Measurements from ENCODE around the gene WDR31. TPM values are rescaled to one million over a fixed set of nuclear protein-coding genes. Genes with fewer than 3 reads are reported as not detected.

Gene WDR31
- total RNA-seq, 1 experiment from 2014 or later: 1.9 TPM

GRCh38 chr9:113266174-113266573 lies 73.9 kb downstream of the WDR31 start:
- in situ Hi-C loops (cut with HindIII; ENCODE audit: low sequenced_read_pairs): no loop called here
- DNase-seq (ENCODE audit: low spot score): no peak

Other genes starting within 250 kb of the WDR31 start
- gene SLC31A2, start 189.3 kb downstream of the WDR31 start, total RNA-seq (2014; rRNA removed; shearing (Covaris generic)): 4.4 and 7.0 TPM in 2 replicates
- 6.6 and 7.7 TPM in 2 replicates for gene FKBP15, start 119.0 kb downstream of the WDR31 start, total RNA-seq (2014; rRNA removed; shearing (Covaris generic))
- gene SLC31A1, start 118.7 kb downstream of the WDR31 start, total RNA-seq (2014; rRNA removed; shearing (Covaris generic)): 18.0 and 24.5 TPM in 2 replicates
- gene CDC26, start 64.7 kb downstream of the WDR31 start, total RNA-seq (2014; rRNA removed; shearing (Covaris generic)): 46.5 and 53.3 TPM in 2 replicates
- 51.8 and 52.9 TPM in 2 replicates for gene PRPF4, start 64.6 kb downstream of the WDR31 start, total RNA-seq (2014; rRNA removed; shearing (Covaris generic))
- gene RNF183, start 36.9 kb downstream of the WDR31 start, total RNA-seq (2014; rRNA removed; shearing (Covaris generic)): not detected in 2 replicates
- 0.64 TPM in 1 of 2 replicates, not detected in the other for gene BSPRY, start 9.3 kb upstream of the WDR31 start, total RNA-seq (2014; rRNA removed; shearing (Covaris generic))
- gene HDHD3, start 36.7 kb upstream of the WDR31 start, total RNA-seq (2014; rRNA removed; shearing (Covaris generic)): 26.1 and 26.3 TPM in 2 replicates
- gene ALAD, start 61.0 kb upstream of the WDR31 start, total RNA-seq (2014; rRNA removed; shearing (Covaris generic)): 11.3 and 13.7 TPM in 2 replicates
- gene POLE3, start 70.4 kb upstream of the WDR31 start, total RNA-seq (2014; rRNA removed; shearing (Covaris generic)): 94.5 and 116 TPM in 2 replicates
- 1.3 TPM in 1 of 2 replicates, not detected in the other for gene C9orf43, start 70.5 kb upstream of the WDR31 start, total RNA-seq (2014; rRNA removed; shearing (Covaris generic))
- 117 and 144 TPM in 2 replicates for gene RGS3, start 123.5 kb upstream of the WDR31 start, total RNA-seq (2014; rRNA removed; shearing (Covaris generic))